RWPE2 (cell line): ENCODE results near the gene PTPRC.

Source experiments
- ATAC-seq: fragments of 200-7000 bp; cut with Tn5 transposase; 3 replicates; pipeline ENCODE4 v1.9.1; 2021; ENCODE audit warnings: low read depth
- DNase-seq: peaks from one replicate; pipeline ENCODE4 v3.0.0-alpha.2; 2020; ENCODE audit warnings: low spot score
- H3K27ac ChIP-seq: fragments of 450-650 bp; 2 replicates; pipeline ENCODE4 v1.5.1; 2017; ENCODE audit warnings: mild to moderate bottlenecking; ENCODE audit not compliant: poor library complexity, severe bottlenecking
- H3K27me3 ChIP-seq: fragments of 250-450 bp; sonication (Bioruptor Pico); 2 replicates; pipeline ENCODE4 v1.5.1; 2021; ENCODE audit warnings: mild to moderate bottlenecking, moderate library complexity; ENCODE audit not compliant: insufficient read depth, poor library complexity, severe bottlenecking
- H3K36me3 ChIP-seq: fragments of 250-450 bp; sonication (Bioruptor Pico); 2 replicates; pipeline ENCODE4 v1.5.1; 2020; ENCODE audit warnings: low read depth, mild to moderate bottlenecking, moderate library complexity
- H3K4me1 ChIP-seq: fragments of 250-450 bp; sonication (Bioruptor Pico); 2 replicates; pipeline ENCODE4 v1.5.1; 2021; ENCODE audit warnings: mild to moderate bottlenecking, moderate library complexity; ENCODE audit not compliant: insufficient read depth, poor library complexity, severe bottlenecking
- H3K4me3 ChIP-seq: fragments of 250-450 bp; sonication (Bioruptor Pico); 2 replicates; pipeline ENCODE4 v1.5.1; 2021; ENCODE audit warnings: mild to moderate bottlenecking, moderate library complexity; ENCODE audit not compliant: severe bottlenecking
- H3K9me3 ChIP-seq: fragments of 250-450 bp; sonication (Bioruptor Pico); 2 replicates; pipeline ENCODE4 v1.5.1; 2021; ENCODE audit warnings: mild to moderate bottlenecking, moderate library complexity; ENCODE audit not compliant: severe bottlenecking
- TF ChIP-seq, protein P1 (sequence below): fragments of 450-650 bp; IDR thresholded peaks from one replicate; pipeline ENCODE4 v1.5.1; 2017; ENCODE audit warnings: mild to moderate bottlenecking, moderate library complexity; ENCODE audit not compliant: poor library complexity, severe bottlenecking

PTPRC gene

DNA sequence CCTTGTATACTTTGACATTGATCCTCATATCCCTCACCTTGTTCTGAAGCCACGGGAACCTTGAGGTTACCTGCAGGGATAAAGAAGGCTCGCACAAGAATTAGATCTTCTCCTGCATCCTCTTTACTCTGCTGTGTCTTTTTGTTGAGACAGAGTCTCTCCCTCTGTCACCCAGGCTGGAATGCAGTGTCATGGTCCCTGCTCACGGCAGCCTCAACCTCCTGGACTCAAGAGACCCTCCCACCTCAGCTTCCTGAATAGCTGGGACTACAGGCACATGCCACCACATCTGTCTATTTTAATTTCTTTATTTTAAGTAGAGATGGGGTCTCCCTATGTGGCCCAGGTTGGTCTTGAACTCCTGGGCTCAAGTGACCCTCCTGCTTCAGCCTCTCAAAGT, 134.7 kb downstream of the PTPRC start:
- Histone ChIP-seq H3K27me3 (no peaks in the 10 kb centered on the region), H3K27ac (no peak overlapping the region), H3K36me3 (no peaks in the 10 kb centered on the region), H3K4me1 (peaks cover 16% of the 10 kb centered on the region), H3K9me3 (no peaks in the 10 kb centered on the region), H3K4me3 (no peak overlapping the region)
- no peak for DNase-seq
- no peak for ATAC-seq
- TF ChIP-seq, protein P1, sequence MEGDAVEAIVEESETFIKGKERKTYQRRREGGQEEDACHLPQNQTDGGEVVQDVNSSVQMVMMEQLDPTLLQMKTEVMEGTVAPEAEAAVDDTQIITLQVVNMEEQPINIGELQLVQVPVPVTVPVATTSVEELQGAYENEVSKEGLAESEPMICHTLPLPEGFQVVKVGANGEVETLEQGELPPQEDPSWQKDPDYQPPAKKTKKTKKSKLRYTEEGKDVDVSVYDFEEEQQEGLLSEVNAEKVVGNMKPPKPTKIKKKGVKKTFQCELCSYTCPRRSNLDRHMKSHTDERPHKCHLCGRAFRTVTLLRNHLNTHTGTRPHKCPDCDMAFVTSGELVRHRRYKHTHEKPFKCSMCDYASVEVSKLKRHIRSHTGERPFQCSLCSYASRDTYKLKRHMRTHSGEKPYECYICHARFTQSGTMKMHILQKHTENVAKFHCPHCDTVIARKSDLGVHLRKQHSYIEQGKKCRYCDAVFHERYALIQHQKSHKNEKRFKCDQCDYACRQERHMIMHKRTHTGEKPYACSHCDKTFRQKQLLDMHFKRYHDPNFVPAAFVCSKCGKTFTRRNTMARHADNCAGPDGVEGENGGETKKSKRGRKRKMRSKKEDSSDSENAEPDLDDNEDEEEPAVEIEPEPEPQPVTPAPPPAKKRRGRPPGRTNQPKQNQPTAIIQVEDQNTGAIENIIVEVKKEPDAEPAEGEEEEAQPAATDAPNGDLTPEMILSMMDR = no peak

DNA sequence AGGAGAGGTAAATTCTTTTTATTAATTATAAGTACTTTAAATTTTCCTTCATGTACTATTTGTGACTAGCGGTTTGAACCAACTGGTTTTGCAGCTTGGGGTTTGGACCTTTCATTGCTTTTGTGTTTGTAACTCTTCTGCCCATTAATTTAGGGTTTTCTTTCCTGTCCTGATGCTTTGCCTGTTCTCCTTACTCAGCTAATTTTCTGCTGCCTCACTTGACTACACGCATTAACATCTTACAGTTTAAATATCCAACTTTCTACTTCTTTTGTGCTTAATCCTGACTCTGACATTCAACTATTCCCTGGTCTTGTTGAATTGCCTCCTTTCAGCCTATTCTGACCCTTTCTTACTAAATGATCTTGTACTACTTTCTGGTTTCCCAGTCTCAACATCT, 135.6 kb downstream of the PTPRC start:
- ATAC-seq = no peak
- no peaks in the 10 kb centered on the region for H3K27me3 ChIP-seq
- no peak for DNase-seq
- H3K4me1 ChIP-seq = peaks cover 16% of the 10 kb centered on the region
- H3K36me3 ChIP-seq = no peaks in the 10 kb centered on the region
- no peak overlapping the region for H3K27ac ChIP-seq
- no peak overlapping the region for H3K4me3 ChIP-seq
- H3K9me3 ChIP-seq = no peaks in the 10 kb centered on the region
- TF ChIP-seq, protein P1 = no peak

DNA sequence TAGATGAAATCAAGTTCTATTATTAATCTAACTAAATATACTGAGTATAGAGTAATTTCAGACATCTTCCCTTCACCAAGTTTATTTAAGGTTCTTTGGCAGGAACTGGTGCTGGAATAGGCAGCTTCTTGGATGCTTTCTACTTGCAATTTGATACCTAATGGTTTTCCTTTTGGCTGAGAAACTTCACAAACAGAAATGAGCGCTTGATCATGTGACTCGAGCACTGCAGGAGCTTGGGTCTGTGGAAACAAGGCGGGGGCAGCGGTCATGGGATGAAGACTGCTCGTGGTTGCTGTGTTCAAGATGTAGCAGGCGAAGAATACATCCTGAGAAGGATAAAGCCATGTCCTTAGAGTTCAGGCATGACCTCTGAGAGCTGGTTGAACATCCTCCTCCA, 136.8 kb downstream of the PTPRC start:
- Histone ChIP-seq H3K9me3 (no peaks in the 10 kb centered on the region), H3K4me3 (no peak overlapping the region), H3K27me3 (no peaks in the 10 kb centered on the region), H3K36me3 (no peaks in the 10 kb centered on the region), H3K4me1 (peaks cover 16% of the 10 kb centered on the region), H3K27ac (peak overlapping the region; percentile 89)
- no peak for ATAC-seq
- DNase-seq = no peak
- TF ChIP-seq, protein P1 = no peak

GRCh38 chr1:198776602-198777029, 137.8 kb downstream of the PTPRC start:
- H3K27ac ChIP-seq = peak overlapping the region; percentile 89
- H3K4me1 ChIP-seq = peaks cover 16% of the 10 kb centered on the region
- DNase-seq = no peak
- no peaks in the 10 kb centered on the region for H3K27me3 ChIP-seq
- no peaks in the 10 kb centered on the region for H3K9me3 ChIP-seq
- H3K36me3 ChIP-seq = no peaks in the 10 kb centered on the region
- no peak overlapping the region for H3K4me3 ChIP-seq
- peak; percentile 97 for ATAC-seq
- TF ChIP-seq, protein P1 = no peak

DNA sequence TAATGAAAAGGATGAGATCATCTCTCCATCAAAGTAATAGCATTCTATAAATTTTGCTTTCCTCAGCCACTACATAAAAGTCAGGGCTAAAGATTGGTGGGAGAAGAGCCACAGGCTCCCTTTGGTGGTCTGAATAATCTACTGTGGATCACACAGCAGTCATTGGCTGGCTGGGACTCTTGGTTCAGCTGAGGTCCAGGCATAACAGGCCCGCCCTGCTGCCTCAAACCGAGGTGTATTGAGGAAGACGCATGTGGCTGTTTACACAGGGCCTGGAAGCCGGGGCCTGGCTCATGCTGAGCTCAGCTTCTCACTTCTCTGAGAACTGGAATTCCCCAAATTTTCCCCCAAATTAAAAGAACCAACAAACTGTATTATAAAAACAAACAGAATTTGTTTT, 139.2 kb downstream of the PTPRC start:
- Histone ChIP-seq H3K4me3 (no peak overlapping the region), H3K27ac (no peak overlapping the region), H3K27me3 (no peaks in the 10 kb centered on the region), H3K4me1 (peaks cover 16% of the 10 kb centered on the region), H3K36me3 (no peaks in the 10 kb centered on the region), H3K9me3 (no peaks in the 10 kb centered on the region)
- TF ChIP-seq, protein P1 = no peak
- ATAC-seq (no peak), DNase-seq (no peak)
